ENCODE measurements around the gene SPDYC. TPM values are rescaled to one million over a fixed set of nuclear protein-coding genes. Genes with fewer than 3 reads are reported as not detected.

The SPDYC gene
- total and polyA plus RNA-seq, 9 of the 15 experiments (the other 6 are each of a cell fraction or from before 2014, with no cell fraction given) = 4.4 to 18.8 (median 9.2) TPM

GRCh38 chr11:65150509-65151299 is 19.3 kb upstream of the SPDYC start (continued):
- TF ChIP-seq ARNT (IDR thresholded peaks at IDR 0.05) = no peak
- TF ChIP-seq PRDM10 (IDR thresholded peaks at IDR 0.05; ENCODE audit: partially characterized antibody) = peak; percentile 57
- TF ChIP-seq FOS (IDR thresholded peaks at IDR 0.05; ENCODE audit: extremely low read depth, insufficient read length) = no peak
- no peak for TF ChIP-seq ZNF79 (CRISPR knock-in tag; IDR thresholded peaks at IDR 0.05; ENCODE audit: low read depth)
- TF ChIP-seq MAFK (IDR thresholded peaks at IDR 0.05; ENCODE audit: low read length) = peak; percentile 69
- TF ChIP-seq HDGF (IDR thresholded peaks at IDR 0.05) = 0 out of 2 replicates have a peak, but pooled peaks have one; percentile 42
- TF ChIP-seq L3MBTL2 (IDR thresholded peaks at IDR 0.05) = peak; percentile 38; the same call in 1 of the 2 replicates
- no peak for TF ChIP-seq SP2 (IDR thresholded peaks at IDR 0.05; ENCODE audit: extremely low read depth, low read depth, low read length, poor library complexity, severe bottlenecking)
- TF ChIP-seq RAD51 (IDR thresholded peaks at IDR 0.05; ENCODE audit: borderline replicate concordance, low read depth) = no peak
- TF ChIP-seq U2AF1 (optimal IDR thresholded peaks at IDR 0.05; ENCODE audit: low read depth, low read length) = no peak
- no peak for TF ChIP-seq ZNF561 (CRISPR knock-in tag; conservative IDR thresholded peaks at IDR 0.05)
- no peak for TF ChIP-seq ADNP (tag; IDR thresholded peaks at IDR 0.05)
- 0 out of 2 replicates have a peak, but pooled peaks have one; percentile 4 for TF ChIP-seq TEAD4 (IDR thresholded peaks at IDR 0.05; ENCODE audit: low read length)
- no peak for TF ChIP-seq TEAD4 (CRISPR knock-in tag; IDR thresholded peaks at IDR 0.05; ENCODE audit: borderline replicate concordance)
- peak; percentile 70; the same call in 1 of the 2 replicates for TF ChIP-seq ZBTB17 (CRISPR knock-in tag; IDR thresholded peaks at IDR 0.05)
- no peak for TF ChIP-seq SMAD1 (IDR thresholded peaks at IDR 0.05; ENCODE audit: low read depth, low read length, partially characterized antibody)
- peak in 1 of 3 experiments; percentile 54; a peak in 1 of 6 replicates for TF ChIP-seq ZBTB11 (CRISPR knock-in tag; IDR thresholded peaks at IDR 0.05)
